ENCODE measurements around the gene FAM120B. TPM values are rescaled to one million over a fixed set of nuclear protein-coding genes. Genes with fewer than 3 reads are reported as not detected.

FAM120B gene, protein sequence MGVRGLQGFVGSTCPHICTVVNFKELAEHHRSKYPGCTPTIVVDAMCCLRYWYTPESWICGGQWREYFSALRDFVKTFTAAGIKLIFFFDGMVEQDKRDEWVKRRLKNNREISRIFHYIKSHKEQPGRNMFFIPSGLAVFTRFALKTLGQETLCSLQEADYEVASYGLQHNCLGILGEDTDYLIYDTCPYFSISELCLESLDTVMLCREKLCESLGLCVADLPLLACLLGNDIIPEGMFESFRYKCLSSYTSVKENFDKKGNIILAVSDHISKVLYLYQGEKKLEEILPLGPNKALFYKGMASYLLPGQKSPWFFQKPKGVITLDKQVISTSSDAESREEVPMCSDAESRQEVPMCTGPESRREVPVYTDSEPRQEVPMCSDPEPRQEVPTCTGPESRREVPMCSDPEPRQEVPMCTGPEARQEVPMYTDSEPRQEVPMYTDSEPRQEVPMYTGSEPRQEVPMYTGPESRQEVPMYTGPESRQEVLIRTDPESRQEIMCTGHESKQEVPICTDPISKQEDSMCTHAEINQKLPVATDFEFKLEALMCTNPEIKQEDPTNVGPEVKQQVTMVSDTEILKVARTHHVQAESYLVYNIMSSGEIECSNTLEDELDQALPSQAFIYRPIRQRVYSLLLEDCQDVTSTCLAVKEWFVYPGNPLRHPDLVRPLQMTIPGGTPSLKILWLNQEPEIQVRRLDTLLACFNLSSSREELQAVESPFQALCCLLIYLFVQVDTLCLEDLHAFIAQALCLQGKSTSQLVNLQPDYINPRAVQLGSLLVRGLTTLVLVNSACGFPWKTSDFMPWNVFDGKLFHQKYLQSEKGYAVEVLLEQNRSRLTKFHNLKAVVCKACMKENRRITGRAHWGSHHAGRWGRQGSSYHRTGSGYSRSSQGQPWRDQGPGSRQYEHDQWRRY
- 10 to 100 TPM; 19.1 to 20.9 TPM for total RNA-seq
- polyA plus RNA-seq: 29.8 TPM

GRCh38 chr6:170306324-170307079 lies at the start of gene FAM120B:
Gene FAM120B (plus strand): TSS chr6:170306758. CDS start chr6:170317391, 10,633 bp downstream.
- peak within 1 kb of the TSS; percentile 72 for H3K4me3 ChIP-seq (ENCODE audit: low read length)
- H3K27ac ChIP-seq (ENCODE audit: low read depth, low read length): peak within 1 kb of the TSS; percentile 74
- no peaks in the 10 kb centered on the region for H3K27me3 ChIP-seq (ENCODE audit: insufficient read depth, low read length, poor library complexity, severe bottlenecking)
- peaks cover 47% of the 10 kb centered on the region for H3K4me1 ChIP-seq (ENCODE audit: insufficient read depth, low read length)
- ChIA-PET CTCF (no interaction called here), POLR2A (interaction anchor here (0.7 to 1.3 kb wide), 4 partner anchors 9 to 217 kb away, joined by 3 to 5 read pairs (median 4); partner anchors contain the start of gene DLL1)
- peak within 1 kb of the TSS; percentile 87 to 97 (median 93) for H3K4me3 Mint-ChIP-seq
- peak; percentile 94 to 97 (median 94) for DNase-seq
- H3K9me3 Mint-ChIP-seq: peaks cover 0 to 2% (median 0%) of the 10 kb centered on the region in 5 donors
- H3K9me3 ChIP-seq (ENCODE audit: low read length): no peaks in the 10 kb centered on the region
- peaks cover 0 to 22% (median 2%) of the 10 kb centered on the region in 3 donors for H3K36me3 Mint-ChIP-seq
- H3K27ac Mint-ChIP-seq: peak within 1 kb of the TSS; percentile 92 to 99 (median 98)
- H3K36me3 ChIP-seq (ENCODE audit: insufficient read depth, low read length): no peaks in the 10 kb centered on the region
- peaks cover 38 to 51% (median 41%) of the 10 kb centered on the region in 3 donors for H3K4me1 Mint-ChIP-seq
- H3K27me3 Mint-ChIP-seq: peaks cover 3 to 25% of the 10 kb centered on the region in 2 donors

- ChIA-PET POLR2A (no interaction called here), CTCF (no interaction called here)
- no peaks in the 10 kb centered on the region for H3K27me3 ChIP-seq (ENCODE audit: insufficient read depth, low read length, poor library complexity, severe bottlenecking)
- Mint-ChIP-seq H3K4me3 (no peak overlapping the region), H3K36me3 (no peaks in the 10 kb centered on the region), H3K27ac (no peak overlapping the region), H3K9me3 (no peaks in the 10 kb centered on the region), H3K4me1 (no peaks in the 10 kb centered on the region), H3K27me3 (peaks cover 9 to 12% of the 10 kb centered on the region in 2 donors)
- no peaks in the 10 kb centered on the region for H3K4me1 ChIP-seq (ENCODE audit: insufficient read depth, low read length)
- no peaks in the 10 kb centered on the region for H3K9me3 ChIP-seq (ENCODE audit: low read length)
- H3K36me3 ChIP-seq (ENCODE audit: insufficient read depth, low read length): no peaks in the 10 kb centered on the region
- H3K4me3 ChIP-seq (ENCODE audit: low read length): no peak overlapping the region
- peak in 1 of 5 donors; percentile 30 for DNase-seq
- no peak overlapping the region for H3K27ac ChIP-seq (ENCODE audit: low read depth, low read length)
Observed at GRCh38 chr6:170257376-170257775, 49.2 kb upstream of the FAM120B start.

DNA sequence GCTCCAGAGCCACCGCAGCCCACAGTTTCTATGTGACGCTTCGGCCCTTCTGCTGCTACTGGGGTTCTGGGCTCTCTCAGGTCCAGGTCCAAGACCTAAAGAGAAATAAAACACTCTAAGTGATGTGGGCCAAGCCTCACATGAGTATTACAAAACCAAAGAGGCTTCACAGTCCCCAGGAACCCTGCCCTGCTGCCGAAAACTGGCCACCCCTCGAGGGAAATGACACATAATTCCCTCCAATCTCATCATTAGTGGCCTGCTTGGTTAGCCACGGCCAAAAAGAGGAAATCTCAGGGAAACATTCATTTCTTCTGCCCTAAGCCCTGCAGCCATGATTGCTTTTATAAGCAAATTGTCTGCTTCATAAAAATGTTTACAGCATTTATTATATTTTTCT lies 48.2 kb upstream of the FAM120B start:
- Mint-ChIP-seq H3K27me3 (peaks cover 8 to 20% of the 10 kb centered on the region in 2 donors), H3K4me1 (no peaks in the 10 kb centered on the region), H3K36me3 (no peaks in the 10 kb centered on the region), H3K9me3 (no peaks in the 10 kb centered on the region), H3K4me3 (no peak overlapping the region), H3K27ac (no peak overlapping the region)
- no peaks in the 10 kb centered on the region for H3K36me3 ChIP-seq (ENCODE audit: insufficient read depth, low read length)
- no peak overlapping the region for H3K4me3 ChIP-seq (ENCODE audit: low read length)
- no peak overlapping the region for H3K27ac ChIP-seq (ENCODE audit: low read depth, low read length)
- POLR2A ChIA-PET: no interaction called here
- no peaks in the 10 kb centered on the region for H3K9me3 ChIP-seq (ENCODE audit: low read length)
- no peaks in the 10 kb centered on the region for H3K4me1 ChIP-seq (ENCODE audit: insufficient read depth, low read length)
- DNase-seq: peak in 1 of 5 donors; percentile 3
- no peaks in the 10 kb centered on the region for H3K27me3 ChIP-seq (ENCODE audit: insufficient read depth, low read length, poor library complexity, severe bottlenecking)
- CTCF ChIA-PET: interaction anchor here (1.5 kb wide), 1 partner anchor 33 kb away, joined by 4 read pairs; no protein-coding TSS in a partner anchor

GRCh38 chr6:170259278-170259677 lies 47.3 kb upstream of the FAM120B start:
- Histone ChIP-seq H3K27me3 (ENCODE audit: insufficient read depth, low read length, poor library complexity, severe bottlenecking) (no peaks in the 10 kb centered on the region), H3K9me3 (ENCODE audit: low read length) (no peaks in the 10 kb centered on the region), H3K36me3 (ENCODE audit: insufficient read depth, low read length) (no peaks in the 10 kb centered on the region), H3K27ac (ENCODE audit: low read depth, low read length) (no peak overlapping the region), H3K4me3 (ENCODE audit: low read length) (no peak overlapping the region), H3K4me1 (ENCODE audit: insufficient read depth, low read length) (no peaks in the 10 kb centered on the region)
- Mint-ChIP-seq H3K36me3 (no peaks in the 10 kb centered on the region), H3K9me3 (no peaks in the 10 kb centered on the region), H3K4me1 (no peaks in the 10 kb centered on the region), H3K27me3 (peaks cover 10 to 18% of the 10 kb centered on the region in 2 donors), H3K4me3 (no peak overlapping the region), H3K27ac (peak overlapping the region in 1 of 8 donors; percentile 34)
- CTCF ChIA-PET: interaction anchor here (1.5 kb wide), 1 partner anchor 33 kb away, joined by 4 read pairs; no protein-coding TSS in a partner anchor
- POLR2A ChIA-PET: no interaction called here
- peak in 1 of 5 donors; percentile 13 for DNase-seq

- DNase-seq: peak in 1 of 5 donors; percentile 28
- Mint-ChIP-seq H3K27me3 (peaks cover 13 to 19% of the 10 kb centered on the region in 2 donors), H3K9me3 (no peaks in the 10 kb centered on the region), H3K4me1 (no peaks in the 10 kb centered on the region), H3K27ac (no peak overlapping the region), H3K4me3 (no peak overlapping the region), H3K36me3 (no peaks in the 10 kb centered on the region)
- H3K27ac ChIP-seq (ENCODE audit: low read depth, low read length): no peak overlapping the region
- H3K4me3 ChIP-seq (ENCODE audit: low read length): no peak overlapping the region
- H3K4me1 ChIP-seq (ENCODE audit: insufficient read depth, low read length): no peaks in the 10 kb centered on the region
- POLR2A ChIA-PET: no interaction called here
- no peaks in the 10 kb centered on the region for H3K27me3 ChIP-seq (ENCODE audit: insufficient read depth, low read length, poor library complexity, severe bottlenecking)
- no peaks in the 10 kb centered on the region for H3K9me3 ChIP-seq (ENCODE audit: low read length)
- no peaks in the 10 kb centered on the region for H3K36me3 ChIP-seq (ENCODE audit: insufficient read depth, low read length)
- CTCF ChIA-PET: no interaction called here
Observed at GRCh38 chr6:170260686-170261085, 45.9 kb upstream of the FAM120B start.

DNA sequence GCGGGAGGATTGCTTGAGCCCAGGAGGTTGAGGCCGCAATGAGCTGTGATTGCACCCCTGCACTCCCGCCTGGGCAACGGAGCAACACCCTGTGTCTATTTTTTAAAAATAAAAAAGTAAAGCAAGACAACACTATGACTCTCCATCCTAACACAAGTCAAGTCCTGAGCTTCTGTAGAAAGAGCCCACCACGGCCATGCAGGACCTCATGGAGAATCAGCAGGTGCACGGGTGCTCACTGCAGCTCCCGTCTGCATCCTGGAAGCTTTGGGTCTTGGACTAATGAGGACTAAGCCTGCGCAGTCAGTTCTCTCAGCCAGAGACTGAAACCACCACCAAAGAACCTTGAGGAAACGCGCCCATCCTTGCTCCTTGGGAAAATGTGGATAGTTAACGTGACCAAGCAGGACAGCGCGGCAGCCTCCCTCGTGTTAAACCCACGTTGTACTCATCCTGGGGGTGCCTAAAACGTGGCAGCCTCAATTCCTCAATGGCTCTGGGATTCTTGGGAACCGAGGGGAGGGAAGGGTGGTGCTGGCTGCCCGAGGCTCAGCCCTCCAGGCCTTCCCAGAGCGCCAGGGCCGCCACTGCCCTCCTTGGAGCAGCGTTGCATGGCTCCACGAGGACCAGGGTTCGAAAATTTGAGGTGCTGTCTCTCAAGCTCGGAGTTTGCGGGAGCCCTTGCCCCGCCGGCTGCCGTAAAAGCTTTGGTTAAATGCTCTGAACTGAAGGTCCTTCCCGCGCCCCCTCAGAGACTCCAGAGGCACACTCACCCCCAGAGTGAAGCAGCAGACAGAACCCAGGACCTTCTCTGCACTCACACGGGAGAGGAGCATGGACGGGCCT lies 44.7 kb upstream of the FAM120B start:
- Histone ChIP-seq H3K4me1 (ENCODE audit: insufficient read depth, low read length) (no peaks in the 10 kb centered on the region), H3K9me3 (ENCODE audit: low read length) (no peaks in the 10 kb centered on the region), H3K4me3 (ENCODE audit: low read length) (no peak overlapping the region), H3K36me3 (ENCODE audit: insufficient read depth, low read length) (no peaks in the 10 kb centered on the region), H3K27me3 (ENCODE audit: insufficient read depth, low read length, poor library complexity, severe bottlenecking) (no peaks in the 10 kb centered on the region), H3K27ac (ENCODE audit: low read depth, low read length) (no peak overlapping the region)
- peaks cover 9 to 25% of the 10 kb centered on the region in 2 donors for H3K27me3 Mint-ChIP-seq
- CTCF ChIA-PET: no interaction called here
- POLR2A ChIA-PET: no interaction called here
- H3K36me3 Mint-ChIP-seq: no peaks in the 10 kb centered on the region
- H3K27ac Mint-ChIP-seq: no peak overlapping the region
- peak in 1 of 5 donors; percentile 25 for DNase-seq
- H3K4me1 Mint-ChIP-seq: no peaks in the 10 kb centered on the region
- no peak overlapping the region for H3K4me3 Mint-ChIP-seq
- no peaks in the 10 kb centered on the region for H3K9me3 Mint-ChIP-seq

GRCh38 chr6:170262489-170263088 lies 44.0 kb upstream of the FAM120B start:
- no peaks in the 10 kb centered on the region for H3K36me3 Mint-ChIP-seq
- CTCF ChIA-PET: no interaction called here
- H3K36me3 ChIP-seq (ENCODE audit: insufficient read depth, low read length): no peaks in the 10 kb centered on the region
- no peak overlapping the region for H3K27ac Mint-ChIP-seq
- POLR2A ChIA-PET: no interaction called here
- H3K4me1 Mint-ChIP-seq: no peaks in the 10 kb centered on the region
- H3K27me3 ChIP-seq (ENCODE audit: insufficient read depth, low read length, poor library complexity, severe bottlenecking): no peaks in the 10 kb centered on the region
- no peak overlapping the region for H3K27ac ChIP-seq (ENCODE audit: low read depth, low read length)
- peaks cover 9 to 25% of the 10 kb centered on the region in 2 donors for H3K27me3 Mint-ChIP-seq
- H3K4me1 ChIP-seq (ENCODE audit: insufficient read depth, low read length): no peaks in the 10 kb centered on the region
- DNase-seq: peak in 1 of 5 donors; percentile 6
- no peak overlapping the region for H3K4me3 ChIP-seq (ENCODE audit: low read length)
- no peak overlapping the region for H3K4me3 Mint-ChIP-seq
- H3K9me3 Mint-ChIP-seq: no peaks in the 10 kb centered on the region
- H3K9me3 ChIP-seq (ENCODE audit: low read length): no peaks in the 10 kb centered on the region
